Measurements from ENCODE around the gene AGA.

AGA gene

DNA sequence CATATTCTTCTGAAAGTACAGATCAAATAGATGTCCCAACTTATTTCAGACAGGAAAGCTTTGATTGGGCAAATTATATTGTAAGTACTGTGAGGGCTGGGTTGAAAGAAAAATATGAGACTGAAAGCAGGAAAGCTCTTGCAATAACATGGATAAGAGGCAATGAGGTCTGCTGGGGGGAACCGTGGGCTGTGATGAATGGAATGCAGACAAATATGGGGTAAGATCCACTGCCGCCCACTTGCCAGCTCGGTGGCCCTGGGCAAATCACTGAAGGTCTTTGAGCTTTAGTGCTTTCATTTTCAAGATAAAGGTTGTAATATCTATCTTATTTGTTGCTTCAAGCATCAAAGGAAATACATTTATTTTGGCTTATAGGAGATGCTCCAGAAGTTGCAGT is 51.0 kb downstream of the AGA start:
- TF ChIP-seq, protein P1, sequence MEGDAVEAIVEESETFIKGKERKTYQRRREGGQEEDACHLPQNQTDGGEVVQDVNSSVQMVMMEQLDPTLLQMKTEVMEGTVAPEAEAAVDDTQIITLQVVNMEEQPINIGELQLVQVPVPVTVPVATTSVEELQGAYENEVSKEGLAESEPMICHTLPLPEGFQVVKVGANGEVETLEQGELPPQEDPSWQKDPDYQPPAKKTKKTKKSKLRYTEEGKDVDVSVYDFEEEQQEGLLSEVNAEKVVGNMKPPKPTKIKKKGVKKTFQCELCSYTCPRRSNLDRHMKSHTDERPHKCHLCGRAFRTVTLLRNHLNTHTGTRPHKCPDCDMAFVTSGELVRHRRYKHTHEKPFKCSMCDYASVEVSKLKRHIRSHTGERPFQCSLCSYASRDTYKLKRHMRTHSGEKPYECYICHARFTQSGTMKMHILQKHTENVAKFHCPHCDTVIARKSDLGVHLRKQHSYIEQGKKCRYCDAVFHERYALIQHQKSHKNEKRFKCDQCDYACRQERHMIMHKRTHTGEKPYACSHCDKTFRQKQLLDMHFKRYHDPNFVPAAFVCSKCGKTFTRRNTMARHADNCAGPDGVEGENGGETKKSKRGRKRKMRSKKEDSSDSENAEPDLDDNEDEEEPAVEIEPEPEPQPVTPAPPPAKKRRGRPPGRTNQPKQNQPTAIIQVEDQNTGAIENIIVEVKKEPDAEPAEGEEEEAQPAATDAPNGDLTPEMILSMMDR (IDR thresholded peaks at IDR 0.05; ENCODE audit: control extremely low read depth, extremely low read depth, low read depth, missing control alignments) = no peak
- ChIA-PET POLR2A (no interaction called here), CTCF (interaction anchor here (1.2 kb wide), 1 partner anchor 11 kb away, joined by 3 read pairs; no protein-coding TSS in a partner anchor)
- DNase-seq (ENCODE audit: extremely low spot score) = no peak

DNA sequence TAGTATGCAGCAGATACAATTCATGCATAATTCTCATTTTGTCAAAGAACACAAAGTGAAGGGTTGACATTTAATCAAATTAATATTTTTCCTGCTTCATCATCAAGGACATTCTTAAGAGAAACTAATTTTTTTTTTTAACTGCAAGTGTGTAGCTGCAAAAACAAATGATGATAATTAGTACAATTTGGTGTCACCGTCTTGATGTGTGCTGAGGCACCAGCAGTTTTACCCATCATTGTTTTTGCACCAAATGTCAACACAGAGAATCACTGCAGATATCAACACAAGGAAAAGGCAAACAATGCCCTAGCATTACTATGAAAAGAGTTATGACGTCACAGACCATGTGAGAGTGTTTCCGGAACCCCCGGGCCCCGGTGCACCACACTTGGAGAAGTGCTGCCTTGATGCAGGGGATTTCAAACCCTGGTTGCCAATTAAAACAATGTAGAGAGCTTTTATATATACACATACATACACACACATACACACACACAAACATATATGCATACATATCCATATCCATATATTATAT is 55.9 kb downstream of the AGA start:
- TF ChIP-seq, protein P1 (IDR thresholded peaks at IDR 0.05; ENCODE audit: control extremely low read depth, extremely low read depth, low read depth, missing control alignments) = no peak
- no peak for DNase-seq (ENCODE audit: extremely low spot score)
- POLR2A ChIA-PET = no interaction called here
- CTCF ChIA-PET = interaction anchor here (0.8 kb wide), 1 partner anchor 46 kb away, joined by 3 read pairs; no protein-coding TSS in a partner anchor

DNA sequence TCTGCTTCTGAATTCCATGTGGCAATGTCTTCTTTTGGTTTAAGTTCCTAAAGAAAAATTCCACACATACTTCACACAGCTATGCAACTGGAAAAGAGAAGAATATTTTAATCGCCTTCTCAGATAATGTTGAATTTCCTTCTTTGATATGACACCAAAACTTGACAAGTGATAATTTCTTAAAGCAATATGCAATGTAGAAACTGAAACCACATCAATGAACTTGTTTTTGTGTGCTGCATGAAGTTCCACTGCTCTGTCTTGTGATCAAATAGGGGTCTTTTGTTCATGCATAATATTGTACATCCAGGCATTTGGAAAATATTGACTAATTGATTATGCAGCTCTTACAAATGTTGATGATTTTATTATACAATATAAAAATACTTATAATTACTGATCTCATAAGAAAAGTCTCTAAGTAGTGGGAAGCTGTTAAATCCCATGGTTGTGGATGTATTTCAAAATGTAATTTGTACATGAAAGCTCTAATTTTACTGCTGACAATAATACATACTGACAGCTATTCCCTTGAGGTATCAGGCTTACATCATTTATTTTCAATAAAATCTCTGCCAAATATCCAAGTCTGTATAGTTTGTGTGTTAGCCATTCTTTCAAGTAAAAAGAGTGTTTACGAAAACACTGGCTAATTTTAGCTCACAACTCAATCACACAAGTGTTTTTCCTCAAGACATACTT is 56.5 kb downstream of the AGA start:
- TF ChIP-seq, protein P1 (IDR thresholded peaks at IDR 0.05; ENCODE audit: control extremely low read depth, extremely low read depth, low read depth, missing control alignments) = no peak
- CTCF ChIA-PET = no interaction called here
- POLR2A ChIA-PET = no interaction called here
- DNase-seq (ENCODE audit: extremely low spot score) = no peak

DNA sequence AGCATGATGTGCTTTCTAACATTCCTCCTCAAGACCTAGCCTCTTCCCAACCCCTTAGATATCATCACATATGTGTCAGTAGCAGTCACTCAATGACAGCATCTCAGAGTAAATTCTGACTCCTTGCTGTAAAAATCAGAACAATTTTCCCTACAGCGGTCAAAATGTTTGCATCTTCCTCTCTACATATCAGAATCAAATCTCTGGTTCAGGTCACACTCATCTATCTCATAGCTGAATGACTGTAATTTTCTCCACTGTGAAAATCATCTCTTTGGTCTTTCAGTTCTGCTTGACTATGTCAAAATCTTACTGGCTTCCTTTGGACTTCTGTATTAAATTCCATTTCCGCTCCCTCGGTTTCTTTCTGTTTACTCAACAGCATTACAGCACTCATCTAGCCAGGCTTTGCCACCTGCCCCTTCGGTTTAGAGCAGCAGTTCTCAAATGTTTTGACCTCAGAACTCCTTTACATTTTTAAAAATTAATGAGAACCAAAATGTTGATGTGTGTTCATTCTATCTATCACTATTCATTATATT is 57.3 kb downstream of the AGA start:
- no peak for DNase-seq (ENCODE audit: extremely low spot score)
- ChIA-PET POLR2A (no interaction called here), CTCF (no interaction called here)
- TF ChIP-seq, protein P1 (IDR thresholded peaks at IDR 0.05; ENCODE audit: control extremely low read depth, extremely low read depth, low read depth, missing control alignments) = no peak

DNA sequence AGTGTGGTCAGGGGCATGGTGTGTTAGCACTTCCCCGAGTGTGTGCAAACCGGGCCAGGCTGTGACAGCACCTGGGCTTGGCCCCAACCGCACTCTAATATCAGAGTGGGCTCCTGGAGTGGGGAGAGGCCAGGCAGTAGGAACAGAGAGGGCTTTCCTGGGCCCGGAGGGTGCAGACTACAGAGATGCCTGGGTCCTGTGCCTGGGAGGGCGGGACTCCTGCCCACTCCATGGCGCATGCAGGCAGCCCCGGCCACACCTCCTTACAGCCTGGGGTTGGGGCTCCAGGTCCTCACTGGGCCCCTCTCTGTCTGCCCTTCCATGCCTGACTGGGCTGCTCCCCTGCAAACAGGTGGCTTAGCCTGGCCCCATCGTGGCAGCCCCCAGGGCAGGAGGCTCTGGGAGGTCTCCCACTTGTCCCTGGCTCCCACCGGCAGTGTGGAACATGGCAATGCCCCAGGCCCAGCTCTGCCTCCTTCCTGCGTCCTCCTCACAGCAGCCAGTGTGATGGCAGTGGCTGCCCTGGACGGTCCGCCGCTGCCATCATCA is 60.4 kb downstream of the AGA start:
- TF ChIP-seq, protein P1 (IDR thresholded peaks at IDR 0.05; ENCODE audit: control extremely low read depth, extremely low read depth, low read depth, missing control alignments) = no peak
- DNase-seq (ENCODE audit: extremely low spot score) = no peak
- ChIA-PET POLR2A (no interaction called here), CTCF (no interaction called here)
